Measurements from ENCODE around the gene SKAP2. TPM values are rescaled to one million over a fixed set of nuclear protein-coding genes. Genes with fewer than 3 reads are reported as not detected.

SKAP2 gene
- polyA plus RNA-seq, 1 experiment, result 2.7 TPM

DNA sequence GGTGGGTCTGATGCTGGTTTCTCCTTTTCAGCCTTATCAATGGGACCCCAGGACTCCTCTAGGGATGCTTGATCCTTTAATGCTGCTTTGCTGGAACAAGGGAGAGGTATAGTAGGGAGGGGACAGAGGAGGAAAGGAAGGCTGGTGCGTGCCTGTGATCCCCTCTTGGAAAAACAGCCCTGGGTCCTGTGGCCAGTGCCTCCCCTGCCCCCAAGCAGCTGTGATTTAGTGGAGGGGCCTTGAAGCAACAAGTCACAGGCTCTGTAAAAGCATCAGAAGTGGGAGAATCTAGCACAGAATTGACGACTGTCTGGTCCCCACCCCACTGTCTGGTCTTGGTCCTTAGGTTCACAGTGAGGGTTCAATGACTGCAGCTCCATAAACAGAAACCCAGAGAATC is 237.7 kb downstream of the SKAP2 start:
- POLR2A ChIA-PET, result no interaction called here
- H3K4me3 ChIP-seq (ENCODE audit: low read depth, low read length), result no peak overlapping the region
- no peak for DNase-seq (ENCODE audit: low read depth)
- TF ChIP-seq, protein P1, sequence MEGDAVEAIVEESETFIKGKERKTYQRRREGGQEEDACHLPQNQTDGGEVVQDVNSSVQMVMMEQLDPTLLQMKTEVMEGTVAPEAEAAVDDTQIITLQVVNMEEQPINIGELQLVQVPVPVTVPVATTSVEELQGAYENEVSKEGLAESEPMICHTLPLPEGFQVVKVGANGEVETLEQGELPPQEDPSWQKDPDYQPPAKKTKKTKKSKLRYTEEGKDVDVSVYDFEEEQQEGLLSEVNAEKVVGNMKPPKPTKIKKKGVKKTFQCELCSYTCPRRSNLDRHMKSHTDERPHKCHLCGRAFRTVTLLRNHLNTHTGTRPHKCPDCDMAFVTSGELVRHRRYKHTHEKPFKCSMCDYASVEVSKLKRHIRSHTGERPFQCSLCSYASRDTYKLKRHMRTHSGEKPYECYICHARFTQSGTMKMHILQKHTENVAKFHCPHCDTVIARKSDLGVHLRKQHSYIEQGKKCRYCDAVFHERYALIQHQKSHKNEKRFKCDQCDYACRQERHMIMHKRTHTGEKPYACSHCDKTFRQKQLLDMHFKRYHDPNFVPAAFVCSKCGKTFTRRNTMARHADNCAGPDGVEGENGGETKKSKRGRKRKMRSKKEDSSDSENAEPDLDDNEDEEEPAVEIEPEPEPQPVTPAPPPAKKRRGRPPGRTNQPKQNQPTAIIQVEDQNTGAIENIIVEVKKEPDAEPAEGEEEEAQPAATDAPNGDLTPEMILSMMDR (IDR thresholded peaks at IDR 0.05; ENCODE audit: insufficient read depth, low read depth, low read length), result no peak
- no peaks in the 10 kb centered on the region for H3K36me3 ChIP-seq (ENCODE audit: control insufficient read depth, insufficient read depth, low read length)
- no peaks in the 10 kb centered on the region for H3K27me3 ChIP-seq (ENCODE audit: control insufficient read depth, insufficient read depth, low read length)
- CTCF ChIA-PET, result no interaction called here

DNA sequence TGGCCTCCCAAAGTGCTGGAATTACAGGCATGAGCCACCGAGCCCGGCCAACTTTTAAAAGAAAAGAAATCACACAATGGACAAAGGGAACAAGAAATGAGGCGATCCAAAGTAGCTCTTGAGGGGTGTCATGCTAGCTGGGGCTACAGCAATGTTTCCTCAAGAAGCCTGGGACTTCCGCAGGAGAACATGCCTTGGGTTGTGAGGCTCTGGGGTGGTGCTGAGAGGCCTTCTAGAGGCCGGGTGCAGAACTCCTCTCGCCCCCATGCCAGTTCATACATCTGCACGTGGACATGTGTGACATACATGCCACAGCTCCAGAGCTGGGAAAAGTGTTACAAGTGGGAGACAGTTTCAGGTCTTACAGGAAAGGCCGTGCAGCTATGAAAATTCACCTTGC is 238.2 kb downstream of the SKAP2 start:
- ChIA-PET CTCF (no interaction called here), POLR2A (no interaction called here)
- TF ChIP-seq, protein P1 (IDR thresholded peaks at IDR 0.05; ENCODE audit: insufficient read depth, low read depth, low read length), result no peak
- Histone ChIP-seq H3K4me3 (ENCODE audit: low read depth, low read length) (no peak overlapping the region), H3K27me3 (ENCODE audit: control insufficient read depth, insufficient read depth, low read length) (no peaks in the 10 kb centered on the region), H3K36me3 (ENCODE audit: control insufficient read depth, insufficient read depth, low read length) (no peaks in the 10 kb centered on the region)
- no peak for DNase-seq (ENCODE audit: low read depth)

DNA sequence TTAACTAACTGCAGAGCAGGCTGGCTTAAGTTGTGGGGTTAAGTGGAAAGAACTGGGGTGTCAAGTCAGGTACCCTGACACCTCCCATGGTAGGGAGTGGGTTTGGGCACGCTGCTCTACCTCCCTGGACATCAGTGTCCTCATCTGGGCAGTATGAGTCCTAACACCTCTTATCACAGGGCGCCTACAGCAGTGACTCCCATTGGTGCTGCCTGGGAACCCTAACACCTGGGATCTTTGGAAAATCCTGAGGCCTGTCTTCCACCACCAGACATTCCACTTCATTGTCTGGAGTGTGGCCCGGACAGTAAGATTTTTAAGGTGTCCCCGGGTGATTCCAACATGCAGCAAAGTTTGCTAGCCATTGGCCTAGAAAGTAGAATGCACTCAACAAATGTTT is 239.1 kb downstream of the SKAP2 start:
- H3K4me3 ChIP-seq (ENCODE audit: low read depth, low read length), result no peak overlapping the region
- ChIA-PET POLR2A (no interaction called here), CTCF (no interaction called here)
- no peaks in the 10 kb centered on the region for H3K36me3 ChIP-seq (ENCODE audit: control insufficient read depth, insufficient read depth, low read length)
- no peaks in the 10 kb centered on the region for H3K27me3 ChIP-seq (ENCODE audit: control insufficient read depth, insufficient read depth, low read length)
- TF ChIP-seq, protein P1 (IDR thresholded peaks at IDR 0.05; ENCODE audit: insufficient read depth, low read depth, low read length), result no peak
- DNase-seq (ENCODE audit: low read depth), result no peak

DNA sequence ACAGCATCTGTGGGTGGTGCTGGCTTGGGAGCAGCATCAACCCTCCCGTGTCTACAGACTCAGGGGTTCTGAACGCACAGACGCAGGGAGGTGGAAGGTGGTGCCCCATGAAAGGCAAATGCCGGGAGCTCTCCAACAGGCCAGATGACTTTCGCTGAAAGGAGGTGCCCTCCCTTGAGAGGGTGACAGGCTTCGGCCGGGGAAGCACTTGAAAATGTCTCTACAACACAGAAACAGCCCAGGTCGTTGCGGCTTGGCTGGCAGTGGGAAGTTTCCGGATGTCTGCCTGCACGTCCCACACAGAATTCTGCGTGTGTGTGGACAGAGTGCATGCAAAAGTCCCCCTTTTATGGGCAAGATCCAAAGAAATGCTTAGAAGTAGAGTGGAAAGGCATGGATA is 239.6 kb downstream of the SKAP2 start:
- DNase-seq (ENCODE audit: low read depth), result no peak
- Histone ChIP-seq H3K36me3 (ENCODE audit: control insufficient read depth, insufficient read depth, low read length) (no peaks in the 10 kb centered on the region), H3K4me3 (ENCODE audit: low read depth, low read length) (no peak overlapping the region), H3K27me3 (ENCODE audit: control insufficient read depth, insufficient read depth, low read length) (no peaks in the 10 kb centered on the region)
- TF ChIP-seq, protein P1 (IDR thresholded peaks at IDR 0.05; ENCODE audit: insufficient read depth, low read depth, low read length), result no peak
- POLR2A ChIA-PET, result no interaction called here
- CTCF ChIA-PET, result no interaction called here

DNA sequence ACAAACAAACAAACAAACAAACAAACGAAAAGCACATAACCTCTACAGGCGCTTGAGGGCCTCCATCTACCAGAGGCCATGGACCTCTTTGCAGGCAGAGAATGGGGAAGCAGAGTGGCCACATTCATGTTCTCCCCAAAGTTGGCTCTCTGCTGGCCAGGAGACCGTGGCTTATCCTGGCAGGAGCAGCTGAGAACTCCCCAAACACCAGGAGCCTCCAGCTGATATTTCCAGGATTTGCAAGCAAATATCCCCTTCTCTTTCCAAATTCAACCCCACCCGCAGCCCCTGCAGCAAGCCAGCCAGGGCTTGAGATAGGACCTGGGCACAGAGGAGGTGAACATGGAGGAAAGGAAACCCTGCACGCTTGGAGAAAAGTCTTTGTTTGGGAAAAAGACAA is 240.0 kb downstream of the SKAP2 start:
- TF ChIP-seq, protein P1 (IDR thresholded peaks at IDR 0.05; ENCODE audit: insufficient read depth, low read depth, low read length), result no peak
- Histone ChIP-seq H3K27me3 (ENCODE audit: control insufficient read depth, insufficient read depth, low read length) (no peaks in the 10 kb centered on the region), H3K4me3 (ENCODE audit: low read depth, low read length) (no peak overlapping the region), H3K36me3 (ENCODE audit: control insufficient read depth, insufficient read depth, low read length) (no peaks in the 10 kb centered on the region)
- POLR2A ChIA-PET, result no interaction called here
- no peak for DNase-seq (ENCODE audit: low read depth)
- CTCF ChIA-PET, result no interaction called here
